WI38 (cell line): ENCODE results near the gene PDZK1IP1.

ENCODE experiments used
- H3K4me3 ChIP-seq: 2 replicates; pipeline ENCODE4 v1.5.1; 2011; ENCODE audit warnings: low read depth, mild to moderate bottlenecking, control low read depth, low read length
- CTCF ChIP-seq: IDR thresholded peaks from 2 replicates; pipeline ENCODE4 v1.5.1; 2012; ENCODE audit warnings: low read depth, mild to moderate bottlenecking, control low read depth, low read length

The PDZK1IP1 gene

GRCh38 chr1:47222476-47222875 lies 32.6 kb upstream of the PDZK1IP1 start:
- TF ChIP-seq CTCF: no peak
- H3K4me3 ChIP-seq: no peak overlapping the region

GRCh38 chr1:47219590-47220220 lies 29.9 kb upstream of the PDZK1IP1 start:
- no peak overlapping the region for H3K4me3 ChIP-seq
- TF ChIP-seq CTCF: no peak

GRCh38 chr1:47219001-47219400 lies 29.2 kb upstream of the PDZK1IP1 start:
- no peak for TF ChIP-seq CTCF
- H3K4me3 ChIP-seq: no peak overlapping the region

GRCh38 chr1:47216278-47217059 lies 26.6 kb upstream of the PDZK1IP1 start:
- TF ChIP-seq CTCF: no peak
- H3K4me3 ChIP-seq: no peak overlapping the region

- H3K4me3 ChIP-seq: no peak overlapping the region
- TF ChIP-seq CTCF: no peak
These were observed 25.9 kb upstream of the PDZK1IP1 start for GRCh38 chr1:47215713-47216112.

- no peak overlapping the region for H3K4me3 ChIP-seq
- TF ChIP-seq CTCF: no peak
These were observed 24.7 kb upstream of the PDZK1IP1 start for GRCh38 chr1:47214549-47214948.

- TF ChIP-seq CTCF: no peak
- H3K4me3 ChIP-seq: no peak overlapping the region
These were observed 23.6 kb upstream of the PDZK1IP1 start for GRCh38 chr1:47213230-47213963.
